GM18520 (cell line): ENCODE measurements around the gene COL4A3.
"Not testable (repeated sequence)": the region's sequence is repeated elsewhere in the genome, so short reads cannot be mapped to it uniquely, and the experiment has no call there.

Experiments
- ATAC-seq: cut with Tn5 transposase; IDR thresholded peaks from one replicate; pipeline ENCODE4 v1.9.1; 2021; ENCODE audit not compliant: unreplicated experiment

COL4A3 gene

GRCh38 chr2:227154986-227155774, 9.2 kb upstream of the COL4A3 start:
- no peak for ATAC-seq

- ATAC-seq = no peak
Observed at GRCh38 chr2:227160164-227160563, 4.3 kb upstream of the COL4A3 start.

GRCh38 chr2:227161947-227162346, 2.5 kb upstream of the COL4A3 start:
- no peak for ATAC-seq

GRCh38 chr2:227163485-227163997, 883 bp upstream of the COL4A3 start:
- ATAC-seq = peak; percentile 56

- ATAC-seq = peak; percentile 54
Observed at GRCh38 chr2:227164763-227165291, 403 bp downstream of the COL4A3 start.

GRCh38 chr2:227171779-227172178, 7.4 kb downstream of the COL4A3 start:
- ATAC-seq = not testable (repeated sequence)

- ATAC-seq = no peak
Observed at GRCh38 chr2:227177592-227178336, 13.3 kb downstream of the COL4A3 start.

GRCh38 chr2:227179988-227180685, 15.7 kb downstream of the COL4A3 start:
- ATAC-seq = no peak

GRCh38 chr2:227180770-227181169, 16.3 kb downstream of the COL4A3 start:
- no peak for ATAC-seq

GRCh38 chr2:227182765-227183164, 18.3 kb downstream of the COL4A3 start:
- no peak for ATAC-seq

- no peak for ATAC-seq
Observed at GRCh38 chr2:227183657-227184367, 19.4 kb downstream of the COL4A3 start.

GRCh38 chr2:227185615-227186232, 21.3 kb downstream of the COL4A3 start:
- no peak for ATAC-seq

GRCh38 chr2:227186751-227187150, 22.3 kb downstream of the COL4A3 start:
- ATAC-seq = no peak

- no peak for ATAC-seq
Observed at GRCh38 chr2:227188292-227188691, 23.9 kb downstream of the COL4A3 start.

- no peak for ATAC-seq
Observed at GRCh38 chr2:227191367-227191766, 26.9 kb downstream of the COL4A3 start.

- no peak for ATAC-seq
Observed at GRCh38 chr2:227192491-227192890, 28.1 kb downstream of the COL4A3 start.

GRCh38 chr2:227194219-227194618, 29.8 kb downstream of the COL4A3 start:
- ATAC-seq = no peak

GRCh38 chr2:227198866-227199265, 34.4 kb downstream of the COL4A3 start:
- ATAC-seq = no peak

GRCh38 chr2:227201771-227202170, 37.3 kb downstream of the COL4A3 start:
- no peak for ATAC-seq

GRCh38 chr2:227204452-227204851, 40.0 kb downstream of the COL4A3 start:
- no peak for ATAC-seq
